ENCODE measurements around the gene MTMR3. TPM values are rescaled to one million over a fixed set of nuclear protein-coding genes. Genes with fewer than 3 reads are reported as not detected.

The MTMR3 gene
- total RNA-seq, 4 donors from 2014 or later: 33.5 to 46.5 (median 40.8) TPM

GRCh38 chr22:30027791-30028190 lies 144.8 kb downstream of the MTMR3 start:
- TF ChIP-seq POLR2A (IDR thresholded peaks at IDR 0.05; ENCODE audit: low read depth) (no peak), CTCF (IDR thresholded peaks at IDR 0.05) (no peak), EP300 (IDR thresholded peaks at IDR 0.05) (no peak), POLR2AphosphoS5 (IDR thresholded peaks at IDR 0.05) (no peak)
- Histone ChIP-seq H3K27me3 (no peaks in the 10 kb centered on the region), H3K9me3 (no peaks in the 10 kb centered on the region), H3K4me3 (no peak overlapping the region), H3K27ac (replicated peaks in 1 of 4) (no peak overlapping the region), H3K36me3 (peaks cover 36 to 68% (median 61%) of the 10 kb centered on the region in 4 donors), H3K4me1 (peaks cover 0 to 2% (median 0%) of the 10 kb centered on the region in 4 donors)
- DNase-seq (ENCODE audit: extremely low spot score): no peak
- WGBS: 78% methylated on average over 4 of the region's 4 CpGs
- intact Hi-C loops (cut with DNase I): loop anchor here (10.0 kb wide), 1 partner anchor 393 kb away; no protein-coding TSS in a partner anchor

GRCh38 chr22:30028731-30029130 lies 145.8 kb downstream of the MTMR3 start:
- DNase-seq (ENCODE audit: extremely low spot score): no peak
- Histone ChIP-seq H3K36me3 (peaks cover 27 to 58% (median 51%) of the 10 kb centered on the region in 4 donors), H3K27ac (replicated peaks in 1 of 4) (no peak overlapping the region)

GRCh38 chr22:30029512-30029911 lies 146.5 kb downstream of the MTMR3 start:
- intact Hi-C loops (cut with DNase I): loop anchor here (10.0 kb wide), 1 partner anchor 395 kb away; no protein-coding TSS in a partner anchor
- H3K4me3 ChIP-seq: no peak overlapping the region
- DNase-seq (ENCODE audit: extremely low spot score): no peak
- peaks cover 21 to 50% (median 44%) of the 10 kb centered on the region in 4 donors for H3K36me3 ChIP-seq
- H3K9me3 ChIP-seq: no peaks in the 10 kb centered on the region
- H3K27me3 ChIP-seq: no peaks in the 10 kb centered on the region
- peaks cover 0 to 2% (median 0%) of the 10 kb centered on the region in 4 donors for H3K4me1 ChIP-seq
- H3K27ac ChIP-seq (replicated peaks in 1 of 4): no peak overlapping the region
- TF ChIP-seq CTCF (IDR thresholded peaks at IDR 0.05) (no peak), POLR2A (IDR thresholded peaks at IDR 0.05; ENCODE audit: low read depth) (no peak), POLR2AphosphoS5 (IDR thresholded peaks at IDR 0.05) (no peak), EP300 (IDR thresholded peaks at IDR 0.05) (no peak)

More at GRCh38 chr22:30028731-30029130, 145.8 kb downstream of the MTMR3 start:
- intact Hi-C loops (cut with DNase I): loop anchor here (10.0 kb wide), 1 partner anchor 394 kb away; no protein-coding TSS in a partner anchor
- H3K27me3 ChIP-seq: no peaks in the 10 kb centered on the region
- WGBS: 88% methylated on average over 6 of the region's 6 CpGs
- peaks cover 0 to 2% (median 0%) of the 10 kb centered on the region in 4 donors for H3K4me1 ChIP-seq
- TF ChIP-seq EP300 (IDR thresholded peaks at IDR 0.05) (no peak), POLR2AphosphoS5 (IDR thresholded peaks at IDR 0.05) (no peak), CTCF (IDR thresholded peaks at IDR 0.05) (no peak), POLR2A (IDR thresholded peaks at IDR 0.05; ENCODE audit: low read depth) (no peak)
- no peak overlapping the region for H3K4me3 ChIP-seq
- no peaks in the 10 kb centered on the region for H3K9me3 ChIP-seq

- Histone ChIP-seq H3K4me1 (peaks cover 0 to 2% (median 0%) of the 10 kb centered on the region in 4 donors), H3K27me3 (no peaks in the 10 kb centered on the region), H3K9me3 (no peaks in the 10 kb centered on the region), H3K4me3 (no peak overlapping the region), H3K36me3 (peaks cover 15 to 42% (median 35%) of the 10 kb centered on the region in 4 donors), H3K27ac (replicated peaks in 1 of 4) (no peak overlapping the region)
- WGBS: 89% methylated on average over 5 of the region's 5 CpGs
- no peak for DNase-seq (ENCODE audit: extremely low spot score)
- TF ChIP-seq EP300 (IDR thresholded peaks at IDR 0.05): no peak
- TF ChIP-seq POLR2AphosphoS5 (IDR thresholded peaks at IDR 0.05): no peak
- no peak for TF ChIP-seq POLR2A (IDR thresholded peaks at IDR 0.05; ENCODE audit: low read depth)
- TF ChIP-seq CTCF (IDR thresholded peaks at IDR 0.05): no peak
- intact Hi-C loops (cut with DNase I): no loop called here
Observed at GRCh38 chr22:30030329-30030728, 147.4 kb downstream of the MTMR3 start.

GRCh38 chr22:30031328-30031727 lies 148.4 kb downstream of the MTMR3 start:
- H3K4me1 ChIP-seq: peaks cover 0 to 2% (median 0%) of the 10 kb centered on the region in 4 donors
- H3K27ac ChIP-seq (replicated peaks in 1 of 4): no peak overlapping the region
- H3K27me3 ChIP-seq: no peaks in the 10 kb centered on the region
- TF ChIP-seq POLR2A (IDR thresholded peaks at IDR 0.05; ENCODE audit: low read depth) (no peak), EP300 (IDR thresholded peaks at IDR 0.05) (no peak), CTCF (IDR thresholded peaks at IDR 0.05) (no peak), POLR2AphosphoS5 (IDR thresholded peaks at IDR 0.05) (no peak)
- no peak overlapping the region for H3K4me3 ChIP-seq
- DNase-seq (ENCODE audit: extremely low spot score): no peak
- intact Hi-C loops (cut with DNase I): no loop called here
- no peaks in the 10 kb centered on the region for H3K9me3 ChIP-seq
- peaks cover 5 to 32% (median 25%) of the 10 kb centered on the region in 4 donors for H3K36me3 ChIP-seq
- WGBS: 86% methylated on average over 3 of the region's 3 CpGs

Measured in esophagus muscularis mucosa (tissue), 4 donors.